ENCODE measurements around the gene TOX3. TPM values are rescaled to one million over a fixed set of nuclear protein-coding genes. Genes with fewer than 3 reads are reported as not detected.

The TOX3 gene
- not detected in 2 replicates for total RNA-seq

GRCh38 chr16:52547004-52547833 is at the start of gene TOX3:
TSS of gene TOX3 (minus strand) at chr16:52547143. CDS start at chr16:52546723, 420 bp downstream.

All from placental pericyte (primary cell).